GM23338 (cell line): Measurements from ENCODE around the gene STAMBP. TPM values are rescaled to one million over a fixed set of nuclear protein-coding genes. Genes with fewer than 3 reads are reported as not detected.

ENCODE experiments used
- ATAC-seq: fragments of 200-7000 bp; cut with Tn5 transposase; 3 replicates; pipeline ENCODE4 v1.9.1; 2020
- DNase-seq: peaks from one replicate; pipeline ENCODE4 v3.0.0-alpha.2; 2015; ENCODE audit warnings: low spot score
- H2AFZ ChIP-seq: fragments of 200-600 bp; sonication (generic); 2 replicates; pipeline ENCODE4 v1.8.0; 2016; ENCODE audit warnings: antibody characterized with exemption, mild to moderate bottlenecking, moderate library complexity
- H3F3A ChIP-seq: fragments of 200-600 bp; sonication (generic); replicated peaks from 2 replicates; pipeline ENCODE4 v1.8.0; 2017; ENCODE audit warnings: antibody characterized with exemption, mixed run types, low read depth
- H3K27ac ChIP-seq: fragments of 200-600 bp; sonication (generic); 2 replicates; pipeline ENCODE4 v1.6.1; 2016; ENCODE audit warnings: low read depth
- H3K27me3 ChIP-seq: fragments of 200-600 bp; sonication (generic); 2 replicates; pipeline ENCODE4 v1.8.0; 2016; ENCODE audit warnings: mild to moderate bottlenecking, mixed run types, moderate library complexity; ENCODE audit not compliant: insufficient read depth
- H3K36me3 ChIP-seq: fragments of 200-600 bp; sonication (generic); 2 replicates; pipeline ENCODE4 v1.8.0; 2016; ENCODE audit warnings: mild to moderate bottlenecking; ENCODE audit not compliant: insufficient read depth
- H3K4me1 ChIP-seq: fragments of 200-600 bp; sonication (generic); 2 replicates; pipeline ENCODE4 v1.8.0; 2016; ENCODE audit warnings: mild to moderate bottlenecking, moderate library complexity; ENCODE audit not compliant: insufficient read depth
- H3K4me2 ChIP-seq: fragments of 200-600 bp; sonication (generic); 2 replicates; pipeline ENCODE4 v1.7.1; 2017; ENCODE audit warnings: mixed run types
- H3K4me3 ChIP-seq: fragments of 200-600 bp; sonication (generic); 2 replicates; pipeline ENCODE4 v1.6.1; 2016; ENCODE audit warnings: mixed run types
- H3K79me2 ChIP-seq: fragments of 200-600 bp; sonication (generic); replicated peaks from 2 replicates; pipeline ENCODE4 v1.8.0; 2017; ENCODE audit warnings: mild to moderate bottlenecking; ENCODE audit not compliant: insufficient read depth
- H3K9me2 ChIP-seq: fragments of 200-600 bp; sonication (generic); 2 replicates; pipeline ENCODE4 v1.8.0; 2017; ENCODE audit not compliant: insufficient read depth
- H4K20me1 ChIP-seq: fragments of 200-600 bp; sonication (generic); replicated peaks from 2 replicates; pipeline ENCODE4 v1.8.0; 2017; ENCODE audit warnings: mild to moderate bottlenecking; ENCODE audit not compliant: insufficient read depth
- H3K27ac Mint-ChIP-seq: 2 replicates; pipeline ENCODE4 v1.8.0; 2020; ENCODE audit warnings: inconsistent platforms, mild to moderate bottlenecking, moderate library complexity, mixed read lengths
- H3K27me3 Mint-ChIP-seq: 3 replicates; pipeline ENCODE4 v1.8.0; 2022; ENCODE audit warnings: low read depth, mild to moderate bottlenecking, moderate library complexity, mixed read lengths, inconsistent platforms; ENCODE audit not compliant: insufficient read depth, poor library complexity
- H3K36me3 Mint-ChIP-seq: 3 replicates; pipeline ENCODE4 v1.8.0; 2021; ENCODE audit warnings: low read depth, mild to moderate bottlenecking, inconsistent platforms, moderate library complexity, mixed read lengths
- H3K4me1 Mint-ChIP-seq: 3 replicates; pipeline ENCODE4 v1.8.0; 2020; ENCODE audit warnings: mild to moderate bottlenecking, inconsistent platforms, mixed read lengths
- H3K4me3 Mint-ChIP-seq: 3 replicates; pipeline ENCODE4 v1.8.0; 2021; ENCODE audit warnings: moderate library complexity, mild to moderate bottlenecking, inconsistent platforms, mixed read lengths
- H3K9me3 Mint-ChIP-seq: 3 replicates; pipeline ENCODE4 v1.8.0; 2020; ENCODE audit warnings: moderate library complexity, mild to moderate bottlenecking, inconsistent platforms, mixed read lengths
- CREB1 ChIP-seq: fragments of 250-450 bp; sonication (Bioruptor Pico); IDR thresholded peaks from 2 replicates; pipeline ENCODE4 v1.5.0; 2020; ENCODE audit warnings: low read depth, mild to moderate bottlenecking, moderate library complexity
- CTCF ChIP-seq, 2 experiments: fragments of 200-600 bp in 1 of 2; sonication (generic) in 1 of 2; conservative IDR thresholded peaks; 2 replicates each; pipeline versions ENCODE4 v1.5.1 to v1.6.1; 2016 to 2017; ENCODE audit warnings: antibody characterized with exemption in 2 of 2, low read depth in 2 of 2, mild to moderate bottlenecking in 2 of 2, moderate library complexity in 1 of 2
- EZH2 ChIP-seq: fragments of 200-600 bp; sonication (generic); IDR thresholded peaks from one replicate; pipeline ENCODE4 v1.8.0; 2017; ENCODE audit warnings: antibody characterized with exemption, mild to moderate bottlenecking, low read depth; ENCODE audit not compliant: unreplicated experiment
- EZH2phosphoT487 ChIP-seq: fragments of 200-600 bp; sonication (generic); IDR thresholded peaks from one replicate; pipeline ENCODE4 v1.8.1; 2018; ENCODE audit warnings: antibody characterized with exemption; ENCODE audit not compliant: unreplicated experiment
- JUNB ChIP-seq: IDR thresholded peaks from one replicate; pipeline ENCODE4 v1.6.1; 2016; ENCODE audit warnings: antibody characterized with exemption; ENCODE audit not compliant: unreplicated experiment
- REST ChIP-seq: IDR thresholded peaks from one replicate; pipeline ENCODE4 v1.6.1; 2018; ENCODE audit warnings: antibody characterized with exemption; ENCODE audit not compliant: unreplicated experiment
- STAT1 ChIP-seq: IDR thresholded peaks from one replicate; pipeline ENCODE4 v1.6.1; 2016; ENCODE audit warnings: antibody characterized with exemption; ENCODE audit not compliant: unreplicated experiment
- ZNF114 ChIP-seq: fragments of 250-450 bp; sonication (Bioruptor Pico); IDR thresholded peaks from 2 replicates; pipeline ENCODE4 v1.5.0; 2020; ENCODE audit warnings: mild to moderate bottlenecking, moderate library complexity
- ZNF331 ChIP-seq: fragments of 250-450 bp; sonication (Bioruptor Pico); IDR thresholded peaks from 2 replicates; pipeline ENCODE4 v1.5.0; 2020; ENCODE audit warnings: low read depth, mild to moderate bottlenecking, moderate library complexity
- polyA plus RNA-seq: library from polyadenylated mRNA; unstranded; fragments of >200 nt; fragmentation: Nextera tagmentation; extraction: Ambion mirVana; gene quantifications from 2 replicates; pipeline ENCODE4 v1.2.1, GENCODE V29; 2016
- total RNA-seq: library from RNA; depleted of rRNA; stranded (reverse); fragments of >200 nt; shearing (Covaris generic); gene quantifications from 2 replicates; pipeline ENCODE4 v1.2.3, GENCODE V29; 2014

The STAMBP gene
- total and polyA plus RNA-seq, 2 experiments from 2014 or later: 33.9 to 106 TPM

- no peak for TF ChIP-seq CTCF (conservative IDR thresholded peaks at IDR 0.05; ENCODE audit: low read depth in 2 of 2)
- TF ChIP-seq ZNF114 (CRISPR knock-in tag): no peak
- TF ChIP-seq STAT1: no peak
- TF ChIP-seq EZH2: no peak
- no peak for TF ChIP-seq CREB1 (CRISPR knock-in tag)
- no peak for TF ChIP-seq EZH2phosphoT487
- no peak for TF ChIP-seq REST
- TF ChIP-seq JUNB: no peak
These were observed 87.9 kb downstream of the STAMBP start (continued) for GRCh38 chr2:73916666-73917065.

- Mint-ChIP-seq H3K36me3 (no peaks in the 10 kb centered on the region), H3K4me1 (peaks cover 6% of the 10 kb centered on the region), H3K9me3 (no peaks in the 10 kb centered on the region), H3K27me3 (peaks cover 4% of the 10 kb centered on the region), H3K4me3 (no peak overlapping the region), H3K27ac (no peak overlapping the region)
- ATAC-seq: no peak
- H3K4me2 ChIP-seq: no peak overlapping the region
- no peaks in the 10 kb centered on the region for H3K27me3 ChIP-seq
- H2AFZ ChIP-seq: no peak overlapping the region
- DNase-seq: no peak
- H3K27ac ChIP-seq: no peak overlapping the region
- no peaks in the 10 kb centered on the region for H3F3A ChIP-seq
- peaks cover 4% of the 10 kb centered on the region; the same call in 1 of the 2 replicates for H3K4me1 ChIP-seq
- no peak overlapping the region for H3K4me3 ChIP-seq
- H4K20me1 ChIP-seq: 0 out of 2 replicates have a peak, but pooled peaks cover 2% of the 10 kb centered on the region
- H3K36me3 ChIP-seq: no peaks in the 10 kb centered on the region
- H3K9me2 ChIP-seq: no peaks in the 10 kb centered on the region
- no peaks in the 10 kb centered on the region for H3K79me2 ChIP-seq
- TF ChIP-seq CTCF (conservative IDR thresholded peaks at IDR 0.05; ENCODE audit: low read depth in 2 of 2) (no peak), REST (no peak), ZNF331 (CRISPR knock-in tag) (no peak), STAT1 (no peak)
These were observed 88.5 kb downstream of the STAMBP start for GRCh38 chr2:73917296-73917695.
